CD4-positive, alpha-beta memory T cell (primary cell): ENCODE results near the gene PIGW. TPM values are rescaled to one million over a fixed set of nuclear protein-coding genes. Genes with fewer than 3 reads are reported as not detected.

ENCODE experiments used
- CTCF ChIA-PET: fragments of 350-600 bp; sonication (Branson Sonifier 250); formaldehyde crosslinking; loops from one replicate; lab custom pipeline; 2021; ENCODE audit warnings: inconsistent platforms; ENCODE audit not compliant: partially characterized antibody; lab: Charles Lee
- POLR2A ChIA-PET: fragments of 350-600 bp; sonication (Branson Sonifier 250); formaldehyde crosslinking; loops from one replicate; lab custom pipeline; 2021; ENCODE audit not compliant: partially characterized antibody; lab: Charles Lee
- DNase-seq, 5 donors: peaks; one replicate each; pipeline versions ENCODE4 v3.0.0 to v3.0.0-alpha.2; 2020 to 2022; ENCODE audit warnings: mixed read lengths in 1 of 5
- H3K27ac ChIP-seq: one replicate; pipeline ENCODE4 v1.7.0; 2013; ENCODE audit warnings: low read depth, low read length
- H3K27me3 ChIP-seq: 2 replicates; pipeline ENCODE4 v1.7.0; 2013; ENCODE audit warnings: mild to moderate bottlenecking, low read length, moderate library complexity; ENCODE audit not compliant: insufficient read depth
- H3K36me3 ChIP-seq: 2 replicates; pipeline ENCODE4 v1.7.0; 2013; ENCODE audit warnings: mild to moderate bottlenecking, low read length, moderate library complexity; ENCODE audit not compliant: insufficient read depth
- H3K4me1 ChIP-seq: 2 replicates; pipeline ENCODE4 v1.7.0; 2013; ENCODE audit warnings: mild to moderate bottlenecking, low read length, moderate library complexity; ENCODE audit not compliant: insufficient read depth
- H3K4me3 ChIP-seq, 2 donors: one replicate each; pipeline ENCODE4 v1.7.0; 2013; ENCODE audit warnings: low read length in 2 of 2, mild to moderate bottlenecking in 1 of 2
- H3K9me3 ChIP-seq, 2 donors: one replicate each; pipeline ENCODE4 v1.7.0; 2013; ENCODE audit warnings: low read length in 2 of 2, control low read depth in 1 of 2; ENCODE audit not compliant: control insufficient read depth in 1 of 2
- H3K27ac Mint-ChIP-seq, 7 donors: one replicate each; pipeline ENCODE4 v1.8.0; 2020 to 2021; ENCODE audit warnings: mixed read lengths in 7 of 7, mild to moderate bottlenecking in 6 of 7, inconsistent platforms in 3 of 7, moderate library complexity in 3 of 7
- H3K27me3 Mint-ChIP-seq, 2 donors: one replicate each; pipeline ENCODE4 v1.8.0; 2020 to 2021; ENCODE audit warnings: mixed read lengths in 2 of 2
- H3K36me3 Mint-ChIP-seq, 2 donors: one replicate each; pipeline ENCODE4 v1.8.0; 2020 to 2021; ENCODE audit warnings: mixed read lengths in 2 of 2, inconsistent platforms in 1 of 2, mild to moderate bottlenecking in 1 of 2
- H3K4me1 Mint-ChIP-seq, 4 donors: one replicate each; pipeline ENCODE4 v1.8.0; 2020 to 2021; ENCODE audit warnings: mixed read lengths in 4 of 4, mild to moderate bottlenecking in 1 of 4
- H3K4me3 Mint-ChIP-seq, 8 donors: one replicate each; pipeline ENCODE4 v1.8.0; 2020 to 2021; ENCODE audit warnings: mixed read lengths in 8 of 8, mild to moderate bottlenecking in 7 of 8, moderate library complexity in 6 of 8, inconsistent platforms in 3 of 8
- H3K9me3 Mint-ChIP-seq, 8 donors: one replicate each; pipeline ENCODE4 v1.8.0; 2020 to 2021; ENCODE audit warnings: mixed read lengths in 8 of 8, mild to moderate bottlenecking in 5 of 8, inconsistent platforms in 3 of 8, moderate library complexity in 1 of 8
- intact Hi-C: fragments of 100-400 bp; cut with micrococcal nuclease; formaldehyde crosslinking; loops from one replicate; pipeline ENCODE4 v1.15.1; 2023
- polyA plus RNA-seq, 2 donors: library from polyadenylated mRNA; unstranded; fragments of 300-500 nt; fragmentation: Illumina TruSeq; gene quantifications; one replicate each; pipeline ENCODE4 v1.2.3, GENCODE V29; 2021
- total RNA-seq, 2 experiments: library from RNA; stranded (reverse); gene quantifications; one replicate each; pipeline ENCODE4 v1.2.3, GENCODE V29; 2021

PIGW gene
- total and polyA plus RNA-seq, 4 experiments from 2014 or later: 4.7 to 14.2 (median 5.2) TPM

- CTCF ChIA-PET: interaction anchor here (0.8 kb wide), 1 partner anchor 87 kb away, joined by 3 read pairs; no protein-coding TSS in a partner anchor
- no peak overlapping the region for H3K4me3 ChIP-seq
- no peak for DNase-seq
- Mint-ChIP-seq H3K27ac (no peak overlapping the region), H3K36me3 (peaks cover 24 to 29% of the 10 kb centered on the region in 2 donors), H3K4me1 (no peaks in the 10 kb centered on the region), H3K4me3 (no peak overlapping the region), H3K27me3 (no peaks in the 10 kb centered on the region), H3K9me3 (no peaks in the 10 kb centered on the region)
- no peaks in the 10 kb centered on the region for H3K27me3 ChIP-seq
- peaks cover 4% of the 10 kb centered on the region for H3K36me3 ChIP-seq
- no peak overlapping the region for H3K27ac ChIP-seq
- H3K4me1 ChIP-seq: no peaks in the 10 kb centered on the region
- intact Hi-C loops: no loop called here
- POLR2A ChIA-PET: no interaction called here
- no peaks in the 10 kb centered on the region for H3K9me3 ChIP-seq
Observed at GRCh38 chr17:36515837-36516236, 18.9 kb upstream of the PIGW start.

DNA sequence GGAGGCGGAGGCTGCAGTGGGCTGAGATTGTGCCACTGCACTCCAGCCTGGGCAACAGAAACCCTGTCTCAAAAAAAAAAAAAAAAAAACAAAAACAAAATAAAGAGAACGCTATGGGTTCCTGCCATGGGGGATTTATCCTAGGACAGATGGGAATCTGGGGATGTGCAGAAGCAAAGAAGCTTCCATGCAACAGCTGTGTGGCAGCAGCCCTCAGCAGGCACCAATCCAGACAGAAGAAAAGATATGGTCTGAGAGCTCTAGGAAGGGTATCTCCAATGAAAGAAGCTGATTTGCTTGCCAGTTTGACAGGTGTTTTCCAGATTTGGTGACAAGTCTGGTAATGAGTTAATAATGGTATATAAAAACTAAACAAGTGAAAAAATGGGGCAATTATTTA, 11.7 kb upstream of the PIGW start:
- Mint-ChIP-seq H3K36me3 (peaks cover 33 to 54% of the 10 kb centered on the region in 2 donors), H3K9me3 (no peaks in the 10 kb centered on the region), H3K4me1 (peaks cover 5 to 14% (median 9%) of the 10 kb centered on the region in 4 donors), H3K27ac (no peak overlapping the region), H3K27me3 (no peaks in the 10 kb centered on the region), H3K4me3 (no peak overlapping the region)
- H3K27ac ChIP-seq: no peak overlapping the region
- no peak overlapping the region for H3K4me3 ChIP-seq
- H3K27me3 ChIP-seq: no peaks in the 10 kb centered on the region
- H3K4me1 ChIP-seq: peaks cover 7% of the 10 kb centered on the region
- H3K36me3 ChIP-seq: peaks cover 32% of the 10 kb centered on the region
- ChIA-PET POLR2A (interaction anchor here (0.6 kb wide), 2 partner anchors 47 to 56 kb away, joined by 3 to 4 read pairs; no protein-coding TSS in a partner anchor), CTCF (no interaction called here)
- intact Hi-C loops: no loop called here
- no peak for DNase-seq
- no peaks in the 10 kb centered on the region for H3K9me3 ChIP-seq

DNA sequence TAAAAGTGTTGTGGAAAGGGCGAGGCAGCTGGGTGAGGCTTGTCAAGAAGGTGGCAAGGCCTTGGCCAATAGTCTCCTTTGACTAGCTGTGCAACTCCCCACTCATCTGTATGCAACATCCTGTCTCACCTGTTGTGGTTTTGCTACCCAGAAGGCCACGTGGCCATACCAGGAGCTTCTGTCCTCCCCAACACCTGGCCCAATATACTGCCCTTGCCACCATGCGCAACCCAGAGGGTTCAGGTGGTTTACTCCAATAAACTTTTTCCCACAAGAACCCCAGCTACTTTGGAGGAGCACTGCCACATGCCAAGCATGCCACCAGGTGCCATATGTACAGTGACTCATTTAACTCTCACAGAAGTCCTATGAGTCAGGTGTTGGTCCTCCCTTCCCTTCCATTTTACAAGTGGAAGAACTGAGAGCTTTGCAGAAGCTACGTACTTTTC, 10.3 kb upstream of the PIGW start:
- H3K4me1 Mint-ChIP-seq: peaks cover 7 to 14% (median 11%) of the 10 kb centered on the region in 4 donors
- H3K27ac Mint-ChIP-seq: peak overlapping the region in 3 of 7 donors; percentile 9 to 63 (median 12)
- H3K27me3 Mint-ChIP-seq: no peaks in the 10 kb centered on the region
- H3K4me3 ChIP-seq: no peak overlapping the region
- POLR2A ChIA-PET: interaction anchor here (1.5 kb wide), 1 partner anchor 11 kb away, joined by 6 read pairs; the partner anchor contains the start of gene PIGW
- no peaks in the 10 kb centered on the region for H3K9me3 ChIP-seq
- CTCF ChIA-PET: interaction anchor here (1.0 kb wide), 1 partner anchor 9 kb away, joined by 3 read pairs; no protein-coding TSS in a partner anchor
- DNase-seq: no peak
- H3K4me3 Mint-ChIP-seq: no peak overlapping the region
- no peak overlapping the region for H3K27ac ChIP-seq
- no peaks in the 10 kb centered on the region for H3K9me3 Mint-ChIP-seq
- H3K36me3 ChIP-seq: peaks cover 32% of the 10 kb centered on the region
- H3K27me3 ChIP-seq: no peaks in the 10 kb centered on the region
- H3K36me3 Mint-ChIP-seq: peaks cover 38 to 57% of the 10 kb centered on the region in 2 donors
- intact Hi-C loops: no loop called here
- H3K4me1 ChIP-seq: peaks cover 7% of the 10 kb centered on the region

- H3K4me3 ChIP-seq: no peak overlapping the region
- Mint-ChIP-seq H3K4me3 (no peak overlapping the region), H3K9me3 (no peaks in the 10 kb centered on the region), H3K36me3 (peaks cover 39 to 53% of the 10 kb centered on the region in 2 donors), H3K27me3 (no peaks in the 10 kb centered on the region), H3K4me1 (peaks cover 7 to 14% (median 12%) of the 10 kb centered on the region in 4 donors), H3K27ac (no peak overlapping the region)
- H3K27me3 ChIP-seq: no peaks in the 10 kb centered on the region
- H3K4me1 ChIP-seq: peaks cover 7% of the 10 kb centered on the region
- POLR2A ChIA-PET: no interaction called here
- H3K36me3 ChIP-seq: peaks cover 32% of the 10 kb centered on the region
- no peak for DNase-seq
- intact Hi-C loops: no loop called here
- no peak overlapping the region for H3K27ac ChIP-seq
- no peaks in the 10 kb centered on the region for H3K9me3 ChIP-seq
- CTCF ChIA-PET: no interaction called here
Observed at GRCh38 chr17:36525113-36525512, 9.7 kb upstream of the PIGW start.

GRCh38 chr17:36525888-36526287, 8.9 kb upstream of the PIGW start:
- no peak for DNase-seq
- H3K36me3 Mint-ChIP-seq: peaks cover 33 to 47% of the 10 kb centered on the region in 2 donors
- intact Hi-C loops: no loop called here
- no peaks in the 10 kb centered on the region for H3K9me3 ChIP-seq
- ChIA-PET CTCF (no interaction called here), POLR2A (no interaction called here)
- no peak overlapping the region for H3K27ac ChIP-seq
- H3K27me3 ChIP-seq: no peaks in the 10 kb centered on the region
- no peaks in the 10 kb centered on the region for H3K27me3 Mint-ChIP-seq
- peaks cover 7 to 14% (median 12%) of the 10 kb centered on the region in 4 donors for H3K4me1 Mint-ChIP-seq
- H3K36me3 ChIP-seq: peaks cover 28% of the 10 kb centered on the region
- H3K4me3 Mint-ChIP-seq: no peak overlapping the region
- peaks cover 7% of the 10 kb centered on the region for H3K4me1 ChIP-seq
- no peaks in the 10 kb centered on the region for H3K9me3 Mint-ChIP-seq
- H3K27ac Mint-ChIP-seq: peak overlapping the region in 1 of 7 donors; percentile 30
- no peak overlapping the region for H3K4me3 ChIP-seq

DNA sequence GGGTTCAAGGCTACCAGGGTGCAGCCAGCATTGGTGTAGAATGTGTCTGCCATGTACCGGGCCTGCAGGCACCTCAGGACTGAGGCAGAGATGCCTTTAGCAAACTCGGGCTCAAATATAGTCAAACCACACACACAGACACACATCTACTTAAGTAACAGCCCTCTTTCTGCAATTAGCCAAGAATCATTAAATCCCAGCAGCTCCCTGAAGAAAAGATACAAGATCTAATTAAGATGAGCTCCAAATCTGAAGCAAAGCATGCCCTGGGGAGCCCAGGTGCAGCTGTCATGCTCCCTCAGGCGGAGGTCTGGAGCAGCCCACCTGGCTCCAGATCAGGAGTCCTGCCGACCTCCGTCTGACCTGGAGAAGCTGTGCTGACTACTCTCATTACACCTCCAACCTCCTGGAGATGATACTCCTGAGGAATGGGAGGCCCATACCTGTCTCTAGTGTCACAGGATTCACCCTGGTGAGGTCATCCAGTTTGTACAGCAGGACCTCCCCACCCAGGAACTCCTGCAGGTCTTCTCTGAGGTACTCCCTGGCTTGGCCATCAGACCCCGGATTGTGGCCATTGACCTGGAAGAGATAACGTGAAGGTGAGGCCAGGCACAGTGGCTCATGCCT, 7.1 kb upstream of the PIGW start:
- intact Hi-C loops: no loop called here

GRCh38 chr17:36529121-36529520, 5.7 kb upstream of the PIGW start:
- H3K27me3 ChIP-seq: no peaks in the 10 kb centered on the region
- no peaks in the 10 kb centered on the region for H3K9me3 Mint-ChIP-seq
- H3K36me3 Mint-ChIP-seq: peaks cover 25 to 59% of the 10 kb centered on the region in 2 donors
- H3K4me3 ChIP-seq: no peak overlapping the region
- H3K4me1 Mint-ChIP-seq: peaks cover 9 to 25% (median 20%) of the 10 kb centered on the region in 4 donors
- CTCF ChIA-PET: no interaction called here
- peak overlapping the region in 2 of 7 donors; percentile 21 to 85 for H3K27ac Mint-ChIP-seq
- no peak overlapping the region for H3K27ac ChIP-seq
- H3K9me3 ChIP-seq: no peaks in the 10 kb centered on the region
- DNase-seq: no peak
- no peak overlapping the region for H3K4me3 Mint-ChIP-seq
- H3K36me3 ChIP-seq: peaks cover 30% of the 10 kb centered on the region
- POLR2A ChIA-PET: no interaction called here
- H3K27me3 Mint-ChIP-seq: no peaks in the 10 kb centered on the region
- peaks cover 9% of the 10 kb centered on the region for H3K4me1 ChIP-seq
- intact Hi-C loops: no loop called here

More for the DNA sequence above, 7.1 kb upstream of the PIGW start:
- Histone ChIP-seq H3K4me1 (peaks cover 7% of the 10 kb centered on the region), H3K27me3 (no peaks in the 10 kb centered on the region), H3K4me3 (no peak overlapping the region), H3K27ac (no peak overlapping the region), H3K9me3 (no peaks in the 10 kb centered on the region), H3K36me3 (peaks cover 30% of the 10 kb centered on the region)
- H3K4me1 Mint-ChIP-seq: peaks cover 7 to 23% (median 15%) of the 10 kb centered on the region in 4 donors
- no peak overlapping the region for H3K27ac Mint-ChIP-seq
- H3K36me3 Mint-ChIP-seq: peaks cover 28 to 55% of the 10 kb centered on the region in 2 donors
- CTCF ChIA-PET: interaction anchor here (1.0 kb wide), 1 partner anchor 10 kb away, joined by 3 read pairs; no protein-coding TSS in a partner anchor
- DNase-seq: no peak
- no peaks in the 10 kb centered on the region for H3K27me3 Mint-ChIP-seq
- no peak overlapping the region for H3K4me3 Mint-ChIP-seq
- POLR2A ChIA-PET: no interaction called here
- no peaks in the 10 kb centered on the region for H3K9me3 Mint-ChIP-seq
